Adrenal gland (tissue), 12 donors: ENCODE results near the gene IFT81. TPM values are rescaled to one million over a fixed set of nuclear protein-coding genes. Genes with fewer than 3 reads are reported as not detected.

Source experiments
- DNase-seq, 7 donors: peaks; one replicate each; pipeline ENCODE4 v3.0.0-alpha.2; 2019 to 2020
- H3K27ac ChIP-seq, 5 donors: fragments of 200-600 bp; sonication (generic) in 4 of 5; 1 replicate in 3 of 5; 2 replicates in 2 of 5; pipeline versions ENCODE4 v1.5.1 to v1.8.0; 2016 to 2020; ENCODE audit warnings: mild to moderate bottlenecking in 1 of 5
- H3K27me3 ChIP-seq: fragments of 200-600 bp; 2 replicates; pipeline ENCODE4 v1.8.0; 2021
- H3K36me3 ChIP-seq, 2 donors: fragments of 200-600 bp; replicated peaks in 1 of 2; 1 replicate in 1 of 2; 2 replicates in 1 of 2; pipeline versions ENCODE4 v1.5.1 to v1.8.0; 2018 to 2022
- H3K4me1 ChIP-seq, 2 donors: fragments of 200-600 bp; replicated peaks in 1 of 2; 1 replicate in 1 of 2; 2 replicates in 1 of 2; pipeline versions ENCODE4 v1.5.1 to v1.8.0; 2018 to 2021
- H3K4me3 ChIP-seq, 4 donors: fragments of 200-600 bp; sonication (generic) in 3 of 4; one replicate each; pipeline ENCODE4 v1.5.1; 2016 to 2018
- H3K9me3 ChIP-seq, 3 donors: fragments of 200-600 bp; sonication (generic) in 1 of 3; replicated peaks in 1 of 3; 1 replicate in 2 of 3; 2 replicates in 1 of 3; pipeline versions ENCODE4 v1.5.1 to v1.8.0; 2016 to 2021
- POLR2A ChIP-seq, 2 donors: fragments of 450-650 bp; IDR thresholded peaks; one replicate each; pipeline ENCODE4 v1.6.1; 2017; ENCODE audit warnings: antibody characterized with exemption in 2 of 2, mild to moderate bottlenecking in 2 of 2, moderate library complexity in 1 of 2
- WGBS, 4 donors: extraction: QIAGEN DNeasy Blood & Tissue Kit in 2 of 4; methylation state at CpG; one replicate each; pipeline versions ENCODE4 v1.1.5 to v1.1.7; 2013 to 2017; 5-methylcytosine and 5-hydroxymethylcytosine counted together
- intact Hi-C, 2 donors: fragments of 100-400 bp; cut with DNase I; formaldehyde crosslinking; loops; one replicate each; pipeline versions ENCODE4 v1.14.1 to v1.15.0; 2022 to 2023
- polyA plus RNA-seq, 3 donors: library from polyadenylated mRNA; stranded (reverse); fragments of 200-250 nt in 2 of 3; fragments of 350-450 nt in 1 of 3; fragmentation: Illumina TruSeq in 1 of 3; extraction: RNeasy Lipid Tissue Mini Kit (QIAGEN cat#74804) in 1 of 3; gene quantifications; one replicate each; pipeline ENCODE4 v1.2.3, GENCODE V29; 2013 to 2014
- total RNA-seq, 9 donors: library from RNA; depleted of rRNA in 4 of 9; stranded (reverse); fragments of >200 nt in 4 of 9; fragments of 120-200 nt in 1 of 9; fragmentation: NEBNext Ultra II Directional in 1 of 9; extraction: Animal tissue kit (Norgen Biotek cat#: 25700) in 1 of 9; gene quantifications; one replicate each; pipeline versions ENCODE4 v1.1.0 to v1.2.4, GENCODE V29; 2013 to 2023
- TF ChIP-seq, protein P1 (sequence below), 6 experiments: fragments of 450-650 bp in 4 of 6; fragments of 200-600 bp in 2 of 6; sonication (generic) in 1 of 6; IDR thresholded peaks; 1 replicate in 5 of 6; 2 replicates in 1 of 6; pipeline versions ENCODE4 v1.5.1 to v1.8.0; 2016 to 2021; ENCODE audit warnings: antibody characterized with exemption in 6 of 6, mild to moderate bottlenecking in 2 of 6, moderate library complexity in 1 of 6
- donor health status: healthy with polysubstance abuse.
- donor health status: Bipolar disorder and iron deficiency.
- donor health status: DM: yes; HTN: yes; CAD: no.
- donor health status: DM: no; HTN: no; CAD: no.
- donor health status: DM: no; HTN: no; CAD: no.
- donor health status: DM: yes; HTN: yes; CAD: no.

The IFT81 gene
- total and polyA plus RNA-seq, 12 donors: 4.0 to 19.2 (median 10.5) TPM

DNA sequence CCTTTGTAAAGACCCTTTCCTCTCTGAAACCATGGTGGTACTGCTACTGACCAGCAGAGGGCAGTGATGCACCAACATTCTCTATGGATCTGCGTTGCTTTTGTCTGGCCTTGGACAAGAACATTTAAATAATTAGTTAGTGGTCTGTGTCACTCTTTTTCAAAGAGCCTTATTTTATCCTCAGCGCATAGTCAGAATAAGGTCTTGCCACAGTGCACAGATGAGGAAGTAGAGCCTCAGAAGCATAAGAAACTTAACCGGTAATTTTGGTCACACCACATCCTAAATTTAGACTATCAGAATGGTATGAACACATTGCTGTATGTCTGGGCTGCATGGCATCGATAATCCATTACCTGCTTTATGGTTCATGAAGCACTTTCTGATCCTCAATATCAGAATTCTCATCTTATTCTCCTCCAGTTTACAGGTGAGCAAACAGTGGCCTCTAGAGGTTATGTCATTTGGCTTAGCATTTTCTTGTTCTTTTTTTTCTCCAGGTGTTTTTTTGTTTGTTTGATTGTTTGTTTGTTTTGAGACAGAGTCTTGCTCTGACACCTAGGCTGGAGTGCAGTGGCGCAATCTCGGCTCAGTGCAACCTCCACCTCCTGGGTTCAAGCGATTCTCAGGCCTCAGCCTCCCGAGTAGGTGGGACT lies 23.7 kb upstream of the IFT81 start:
- peak; percentile 47 to 91 (median 76) for DNase-seq
- H3K9me3 ChIP-seq: no peaks in the 10 kb centered on the region
- H3K27me3 ChIP-seq: no peaks in the 10 kb centered on the region
- H3K4me3 ChIP-seq: no peak overlapping the region
- H3K4me1 ChIP-seq: peaks cover 0 to 18% of the 10 kb centered on the region in 2 donors
- WGBS, 4 donors: 45 to 50% (median 47%) methylated on average over 8 of the region's 8 CpGs
- H3K27ac ChIP-seq: peak overlapping the region in 2 of 5 donors; percentile 20 to 35
- H3K36me3 ChIP-seq: no peaks in the 10 kb centered on the region
- intact Hi-C loops: loop anchor here (5.0 to 10.0 kb wide), 3 partner anchors 124 to 332 kb away; no protein-coding TSS in a partner anchor
- TF ChIP-seq, protein P1, sequence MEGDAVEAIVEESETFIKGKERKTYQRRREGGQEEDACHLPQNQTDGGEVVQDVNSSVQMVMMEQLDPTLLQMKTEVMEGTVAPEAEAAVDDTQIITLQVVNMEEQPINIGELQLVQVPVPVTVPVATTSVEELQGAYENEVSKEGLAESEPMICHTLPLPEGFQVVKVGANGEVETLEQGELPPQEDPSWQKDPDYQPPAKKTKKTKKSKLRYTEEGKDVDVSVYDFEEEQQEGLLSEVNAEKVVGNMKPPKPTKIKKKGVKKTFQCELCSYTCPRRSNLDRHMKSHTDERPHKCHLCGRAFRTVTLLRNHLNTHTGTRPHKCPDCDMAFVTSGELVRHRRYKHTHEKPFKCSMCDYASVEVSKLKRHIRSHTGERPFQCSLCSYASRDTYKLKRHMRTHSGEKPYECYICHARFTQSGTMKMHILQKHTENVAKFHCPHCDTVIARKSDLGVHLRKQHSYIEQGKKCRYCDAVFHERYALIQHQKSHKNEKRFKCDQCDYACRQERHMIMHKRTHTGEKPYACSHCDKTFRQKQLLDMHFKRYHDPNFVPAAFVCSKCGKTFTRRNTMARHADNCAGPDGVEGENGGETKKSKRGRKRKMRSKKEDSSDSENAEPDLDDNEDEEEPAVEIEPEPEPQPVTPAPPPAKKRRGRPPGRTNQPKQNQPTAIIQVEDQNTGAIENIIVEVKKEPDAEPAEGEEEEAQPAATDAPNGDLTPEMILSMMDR (IDR thresholded peaks at IDR 0.05): peak; percentile 84 to 97 (median 93)
- TF ChIP-seq POLR2A (IDR thresholded peaks at IDR 0.05): no peak

DNA sequence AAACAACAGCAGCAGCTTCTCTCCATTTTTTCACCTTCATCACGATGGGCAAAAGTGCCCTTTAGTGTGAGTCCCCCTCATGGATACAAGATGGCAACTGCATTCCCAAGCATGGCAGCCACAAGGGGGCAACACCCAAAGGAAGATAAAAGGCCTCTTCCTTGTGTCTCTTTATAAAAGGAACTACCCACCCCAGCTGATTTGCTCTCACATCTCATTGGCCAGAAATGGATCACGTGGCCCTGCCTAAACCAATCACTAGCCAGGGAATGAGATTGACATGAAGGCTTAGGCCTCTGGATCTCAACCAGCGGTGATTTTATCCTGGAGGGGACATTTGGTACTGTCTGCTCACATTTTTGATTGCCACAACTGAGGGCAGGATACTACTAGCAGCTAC lies 21.9 kb upstream of the IFT81 start:
- intact Hi-C loops: loop anchor here (5.0 to 10.0 kb wide), 3 partner anchors 123 to 330 kb away; no protein-coding TSS in a partner anchor
- TF ChIP-seq, protein P1 (IDR thresholded peaks at IDR 0.05): peak in 5 of 6 experiments; percentile 19 to 50 (median 33)
- no peak for TF ChIP-seq POLR2A (IDR thresholded peaks at IDR 0.05)
- no peaks in the 10 kb centered on the region for H3K9me3 ChIP-seq
- 93 to 96% (median 96%) methylated on average over 3 of the region's 3 CpGs for WGBS, 4 donors
- no peaks in the 10 kb centered on the region for H3K27me3 ChIP-seq
- peak in 5 of 7 donors; percentile 26 to 75 (median 45) for DNase-seq
- no peaks in the 10 kb centered on the region for H3K36me3 ChIP-seq
- no peak overlapping the region for H3K4me3 ChIP-seq
- peaks cover 3 to 22% of the 10 kb centered on the region in 2 donors for H3K4me1 ChIP-seq
- no peak overlapping the region for H3K27ac ChIP-seq

DNA sequence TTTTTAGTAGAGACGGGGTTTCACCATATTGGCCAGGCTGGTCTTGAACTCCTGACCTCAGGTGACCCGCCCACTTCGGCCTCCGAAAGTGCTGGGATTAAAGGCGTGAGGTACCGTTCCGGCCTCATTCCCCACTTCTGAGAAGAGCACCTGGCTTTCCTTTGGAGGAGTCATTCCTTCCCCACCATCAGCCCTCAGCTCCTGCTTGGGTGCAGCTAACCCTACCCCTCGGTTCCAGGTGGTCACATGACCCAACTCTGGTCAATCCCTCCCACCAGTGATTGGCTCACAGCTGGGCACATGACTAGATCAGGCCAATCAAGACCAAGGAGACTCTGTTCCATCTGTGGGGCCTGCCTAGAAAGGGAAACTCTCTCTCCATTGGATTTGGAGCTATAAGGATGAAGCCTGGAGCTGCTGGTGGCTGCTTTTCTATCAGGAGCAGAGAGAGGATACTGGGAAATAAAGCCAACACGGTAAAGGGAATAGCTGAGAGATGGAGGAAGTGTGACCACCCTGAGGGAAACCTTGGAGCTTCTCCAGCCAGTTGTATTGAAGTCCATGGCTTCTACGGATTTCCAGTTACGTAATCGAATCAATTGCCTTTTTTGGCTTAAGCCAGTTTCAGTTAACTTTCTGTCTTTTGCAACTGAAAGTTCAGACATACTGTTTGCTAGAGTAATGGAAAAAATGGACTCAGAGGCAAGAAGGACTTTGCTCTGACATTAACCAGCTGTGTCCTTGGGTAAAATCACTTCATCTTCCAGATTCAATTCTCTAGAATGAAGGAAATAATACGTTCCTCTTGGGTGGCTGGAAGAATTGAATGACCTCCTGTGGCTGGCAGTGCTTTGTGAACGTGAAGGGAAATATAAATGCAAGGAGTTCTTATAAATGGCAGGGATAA lies 19.7 kb upstream of the IFT81 start:
- Histone ChIP-seq H3K4me3 (no peak overlapping the region), H3K27ac (peak overlapping the region in 4 of 5 donors; percentile 42 to 83 (median 68)), H3K9me3 (no peaks in the 10 kb centered on the region), H3K27me3 (no peaks in the 10 kb centered on the region), H3K36me3 (no peaks in the 10 kb centered on the region), H3K4me1 (peaks cover 22 to 39% of the 10 kb centered on the region in 2 donors)
- 62 to 70% (median 66%) methylated on average over 14 of the region's 14 CpGs for WGBS, 4 donors
- peak in 1 of 7 donors; percentile 40 for DNase-seq
- intact Hi-C loops: loop anchor here (5.0 to 10.0 kb wide), 3 partner anchors 120 to 328 kb away; no protein-coding TSS in a partner anchor
- TF ChIP-seq, protein P1 (IDR thresholded peaks at IDR 0.05): no peak
- no peak for TF ChIP-seq POLR2A (IDR thresholded peaks at IDR 0.05)

DNA sequence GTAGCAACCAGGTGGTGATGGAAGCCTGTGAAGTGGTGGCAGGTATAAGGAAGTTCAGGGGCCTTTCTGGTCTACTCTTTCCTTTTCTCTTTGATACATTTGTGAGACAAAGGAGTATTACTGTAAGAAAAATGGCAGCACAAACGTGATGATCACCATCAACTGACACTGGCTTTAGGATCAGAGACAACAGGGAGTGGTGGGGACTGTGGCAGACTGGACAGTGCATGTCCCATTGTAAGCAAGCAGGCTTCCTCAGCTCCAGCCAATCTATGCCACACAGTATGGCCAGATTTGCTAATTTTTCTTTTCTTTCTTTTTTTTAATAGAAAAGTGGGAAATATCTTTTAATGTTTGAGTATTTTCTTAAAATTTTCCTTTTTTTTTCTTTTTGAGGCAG lies 19.0 kb upstream of the IFT81 start:
- 53 to 71% (median 58%) methylated on average over 1 of the region's 1 CpG for WGBS, 4 donors
- no peaks in the 10 kb centered on the region for H3K9me3 ChIP-seq
- intact Hi-C loops: loop anchor here in 1 of 2 donors (10.0 kb wide), 1 partner anchor 120 kb away; no protein-coding TSS in a partner anchor
- no peak for DNase-seq
- H3K4me1 ChIP-seq: peaks cover 29 to 45% of the 10 kb centered on the region in 2 donors
- H3K4me3 ChIP-seq: no peak overlapping the region
- peak overlapping the region in 4 of 5 donors; percentile 42 to 83 (median 68) for H3K27ac ChIP-seq
- no peaks in the 10 kb centered on the region for H3K36me3 ChIP-seq
- H3K27me3 ChIP-seq: no peaks in the 10 kb centered on the region
- TF ChIP-seq, protein P1 (IDR thresholded peaks at IDR 0.05): no peak
- TF ChIP-seq POLR2A (IDR thresholded peaks at IDR 0.05): no peak
